Kidney capillary endothelial cell (primary cell): ENCODE data around the gene HRK.

Experiments
- DNase-seq: peaks from one replicate; pipeline ENCODE4 v3.0.0-alpha.2; 2018; ENCODE audit warnings: low spot score

Gene HRK

DNA sequence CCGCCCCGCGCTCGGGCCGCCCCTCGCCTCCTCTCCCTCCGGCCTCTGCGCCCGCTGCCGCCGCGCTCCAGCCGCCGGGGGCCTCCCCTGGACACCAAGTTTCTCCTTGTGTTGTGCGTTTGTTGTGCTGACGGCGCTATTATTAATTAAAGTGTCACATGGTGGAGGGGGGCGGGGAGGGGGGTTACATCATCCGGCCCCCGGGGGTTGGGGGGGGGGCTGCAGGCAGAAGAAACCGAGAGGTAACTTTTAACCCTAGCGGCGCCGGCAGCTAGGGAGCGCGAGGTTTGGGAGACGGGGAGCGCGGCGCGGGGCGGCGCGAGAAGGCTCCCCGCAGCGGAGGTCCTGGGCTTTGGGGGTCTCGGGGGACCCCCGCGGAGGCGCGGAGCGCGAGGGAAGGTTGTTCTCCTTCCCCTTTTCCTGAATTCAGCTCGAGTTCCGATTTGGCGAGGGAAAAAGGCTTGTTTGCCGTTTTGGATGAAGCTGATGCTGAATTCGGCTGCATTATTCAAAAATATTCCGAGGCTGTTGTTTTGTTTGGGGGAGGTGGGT is at the start of gene HRK:
Gene HRK (minus strand): TSS at position 117 of the 552 bp plus-strand sequence. CDS start 134 bp downstream, outside the sequence.
- DNase-seq = no peak

DNA sequence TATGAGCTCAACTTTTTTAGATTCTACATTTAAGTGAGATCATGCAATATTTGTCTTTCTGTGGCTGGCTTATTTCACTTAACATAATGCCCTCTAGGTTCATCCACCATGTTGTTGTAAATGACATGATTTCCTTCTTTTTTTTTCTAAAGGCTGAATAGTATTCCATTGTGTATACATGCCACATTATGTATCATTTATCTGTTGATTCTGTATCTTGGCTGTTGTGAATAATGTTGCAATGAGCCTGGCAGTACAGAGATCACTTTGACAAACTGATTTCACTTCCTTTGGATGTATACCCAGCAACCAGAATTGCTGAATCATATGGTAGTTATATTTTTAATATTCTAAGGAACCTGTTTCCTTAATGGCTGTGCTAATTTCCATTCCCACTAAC is 48.6 kb upstream of the HRK start:
- no peak for DNase-seq

DNA sequence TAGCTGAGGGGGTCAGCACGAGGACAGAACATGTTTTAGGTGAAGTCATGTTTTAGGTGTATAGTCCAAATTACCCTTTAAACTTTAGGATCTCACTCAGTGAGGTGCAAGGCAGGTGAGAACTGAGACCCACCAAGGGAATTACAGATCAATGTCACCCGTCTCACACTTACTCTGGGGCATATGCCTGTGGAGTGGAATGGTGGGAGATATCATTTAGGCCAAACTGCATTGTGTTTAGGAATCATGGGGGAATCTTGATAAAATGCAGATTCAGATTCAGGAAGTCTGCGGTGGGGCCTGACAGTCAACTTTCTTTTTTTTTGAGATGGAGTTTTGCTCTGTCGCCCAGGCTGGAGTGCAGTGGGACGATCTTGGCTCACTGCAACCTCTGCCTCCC is 47.3 kb upstream of the HRK start:
- DNase-seq = no peak

DNA sequence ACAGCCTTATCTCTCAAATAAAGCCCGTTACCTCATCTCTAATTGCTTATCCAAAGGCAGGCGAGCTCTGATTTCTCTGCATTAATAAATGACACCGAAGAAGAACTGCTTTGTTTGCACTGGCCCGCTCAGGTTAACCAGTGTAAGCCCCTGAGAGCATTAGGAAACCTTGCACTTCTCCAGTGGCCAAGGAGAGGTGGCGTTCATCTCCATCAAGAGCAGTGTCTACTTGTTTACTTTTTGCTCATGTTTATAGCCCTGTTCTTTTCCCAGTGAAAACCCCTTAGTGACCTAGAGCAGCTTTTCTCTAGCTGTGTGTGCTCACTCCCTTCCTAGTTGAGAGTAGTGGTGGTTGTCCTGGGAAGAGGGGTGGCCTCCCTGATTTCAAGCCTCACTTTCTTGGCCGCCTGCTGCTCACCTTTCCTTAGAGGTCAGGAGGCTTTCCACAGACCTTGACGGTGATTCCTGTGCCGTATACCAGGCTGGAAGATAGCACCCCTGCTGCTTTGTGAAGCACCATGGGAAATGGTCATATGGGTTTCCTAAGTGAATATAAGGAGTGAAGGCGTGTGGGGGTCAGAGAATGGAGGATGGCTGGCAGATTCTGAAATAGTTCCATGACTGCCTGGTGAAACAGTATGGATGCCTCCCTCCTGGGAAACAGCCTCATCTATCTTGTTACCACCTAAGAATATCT is 46.2 kb upstream of the HRK start:
- no peak for DNase-seq

DNA sequence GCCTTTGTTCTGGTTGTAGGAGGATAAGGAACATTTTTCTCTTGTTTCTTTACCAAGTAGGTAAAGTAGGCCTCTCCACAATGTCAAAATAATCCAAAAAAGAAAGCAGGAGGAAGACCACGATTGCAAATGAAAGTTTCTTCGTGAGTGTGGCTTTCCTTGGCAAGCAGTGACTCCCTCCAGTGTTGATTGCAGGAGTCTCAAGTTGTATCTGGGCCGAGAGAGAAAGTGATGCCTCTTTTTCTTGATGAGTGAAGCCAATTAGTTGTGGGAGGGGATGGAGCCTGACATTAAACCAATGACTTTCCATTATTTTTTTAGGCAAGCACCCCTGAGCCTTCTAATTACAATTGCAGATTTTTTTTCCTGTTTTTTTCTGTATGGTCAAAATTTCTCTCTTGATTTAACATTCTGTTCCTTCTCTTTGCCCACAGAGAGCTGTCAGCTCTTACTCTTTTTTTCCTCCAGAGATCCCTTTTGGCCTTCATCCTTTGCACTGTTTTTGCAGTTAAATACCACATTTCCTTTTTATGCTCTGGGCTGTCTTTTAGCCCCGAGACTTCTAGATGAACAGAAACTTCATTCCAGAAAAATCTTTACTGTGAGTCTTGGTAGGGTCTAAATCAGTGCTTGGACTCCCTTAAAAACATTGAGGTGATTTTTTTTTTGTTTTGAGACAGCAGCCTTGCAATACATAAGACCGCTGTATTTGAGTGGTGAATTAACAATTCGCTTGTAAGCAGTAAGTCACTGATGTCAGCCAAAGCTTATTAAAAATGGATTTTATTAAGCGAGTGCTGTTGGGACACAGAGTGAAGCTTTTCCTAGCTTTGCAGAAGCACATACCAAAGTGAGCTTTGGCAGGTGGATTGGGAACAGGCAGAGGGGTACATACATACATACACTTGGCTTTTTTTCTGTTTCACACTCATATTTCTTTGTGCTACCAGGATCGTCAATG is 45.3 kb upstream of the HRK start:
- DNase-seq = no peak

DNA sequence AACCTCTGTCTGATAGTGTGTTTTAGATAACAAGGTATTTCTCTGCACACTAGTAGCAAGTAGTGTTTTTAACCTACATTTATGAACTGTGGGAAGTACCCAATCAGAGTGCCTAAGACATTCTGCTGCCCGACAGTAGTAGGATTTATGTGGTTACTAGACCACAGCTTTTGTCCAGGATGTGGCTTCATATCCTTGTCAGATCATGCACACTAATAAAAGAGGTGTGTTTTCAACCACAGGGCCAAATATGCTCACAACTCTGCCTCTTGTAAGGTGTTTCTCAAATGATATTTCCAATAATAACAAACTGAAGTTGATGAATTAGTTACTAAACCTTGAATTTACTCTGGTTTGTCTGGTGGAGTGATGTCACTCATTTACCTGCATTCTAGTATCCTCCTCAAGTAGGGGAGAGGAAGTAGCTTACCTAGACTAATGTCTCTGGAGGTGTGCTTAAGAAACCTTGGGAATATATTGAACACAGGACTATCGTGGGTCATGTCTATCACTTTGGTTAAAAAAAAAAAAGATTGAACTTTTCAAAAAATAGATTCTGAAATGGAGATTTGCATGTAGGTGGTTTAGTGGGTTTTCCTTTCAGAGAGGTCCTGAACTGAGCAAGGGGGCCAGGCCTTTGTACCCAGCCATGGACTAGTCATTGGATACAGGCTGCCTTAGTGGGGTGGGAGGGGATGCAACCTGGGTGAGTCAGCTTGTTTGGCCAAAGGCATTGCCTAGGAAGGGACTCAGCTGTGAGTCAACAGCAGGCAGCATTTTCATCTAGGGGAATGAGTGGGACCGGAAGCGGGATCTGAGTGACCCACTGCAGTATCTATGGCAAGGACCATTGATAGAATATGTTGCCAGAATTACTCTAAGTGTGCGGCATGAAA is 43.6 kb upstream of the HRK start:
- DNase-seq = peak; percentile 72

DNA sequence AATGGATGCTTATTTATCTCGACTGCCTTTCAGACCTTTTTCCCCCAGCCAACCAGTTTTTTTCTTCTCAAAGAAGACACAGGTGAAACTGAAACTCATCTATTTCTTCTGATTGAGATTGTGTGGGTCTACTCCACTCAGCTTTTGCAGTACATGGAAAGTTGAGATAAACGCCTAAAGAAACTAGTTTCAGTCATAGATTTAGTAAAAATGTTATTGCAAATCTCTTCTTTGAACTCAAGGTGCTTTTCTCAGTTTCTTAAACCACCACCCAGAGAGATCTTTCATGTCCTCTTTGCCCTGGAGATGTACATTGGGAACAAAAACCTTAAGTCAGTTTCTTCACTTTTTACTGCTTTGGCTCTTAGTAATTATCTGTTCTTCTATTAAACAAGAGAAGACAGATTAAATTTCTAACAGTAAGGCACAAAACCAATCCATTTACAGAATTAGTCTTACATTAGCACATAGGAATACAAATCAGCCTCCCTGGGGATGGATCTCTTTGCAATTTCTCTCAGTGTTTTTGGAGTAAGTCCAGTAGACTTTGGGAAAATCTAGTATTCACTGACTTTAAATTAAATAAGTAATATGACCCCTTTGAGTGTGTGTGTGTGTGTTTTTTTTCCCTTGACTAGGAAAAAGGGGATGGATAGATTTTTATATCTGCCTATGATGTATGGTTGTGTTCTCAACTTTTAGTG is 41.1 kb upstream of the HRK start:
- no peak for DNase-seq

DNA sequence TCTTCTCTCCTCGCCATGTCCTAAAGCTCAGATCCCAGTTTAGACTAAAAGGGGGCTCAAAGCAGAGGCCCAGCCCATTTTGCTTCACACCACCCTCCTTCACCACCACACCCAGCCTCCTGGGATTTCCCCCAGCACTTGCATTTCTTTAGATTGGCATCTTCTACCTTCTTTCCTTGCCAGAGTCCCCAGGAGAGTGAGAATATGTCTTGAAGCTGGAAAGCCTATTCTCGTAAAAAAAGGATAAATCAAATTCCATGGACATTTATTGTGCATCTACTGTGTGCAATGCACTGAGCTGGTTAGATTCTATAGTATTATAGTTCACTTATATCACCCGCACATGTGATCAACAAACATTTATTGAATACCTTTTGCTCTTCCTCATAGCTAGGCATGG is 39.7 kb upstream of the HRK start:
- no peak for DNase-seq

DNA sequence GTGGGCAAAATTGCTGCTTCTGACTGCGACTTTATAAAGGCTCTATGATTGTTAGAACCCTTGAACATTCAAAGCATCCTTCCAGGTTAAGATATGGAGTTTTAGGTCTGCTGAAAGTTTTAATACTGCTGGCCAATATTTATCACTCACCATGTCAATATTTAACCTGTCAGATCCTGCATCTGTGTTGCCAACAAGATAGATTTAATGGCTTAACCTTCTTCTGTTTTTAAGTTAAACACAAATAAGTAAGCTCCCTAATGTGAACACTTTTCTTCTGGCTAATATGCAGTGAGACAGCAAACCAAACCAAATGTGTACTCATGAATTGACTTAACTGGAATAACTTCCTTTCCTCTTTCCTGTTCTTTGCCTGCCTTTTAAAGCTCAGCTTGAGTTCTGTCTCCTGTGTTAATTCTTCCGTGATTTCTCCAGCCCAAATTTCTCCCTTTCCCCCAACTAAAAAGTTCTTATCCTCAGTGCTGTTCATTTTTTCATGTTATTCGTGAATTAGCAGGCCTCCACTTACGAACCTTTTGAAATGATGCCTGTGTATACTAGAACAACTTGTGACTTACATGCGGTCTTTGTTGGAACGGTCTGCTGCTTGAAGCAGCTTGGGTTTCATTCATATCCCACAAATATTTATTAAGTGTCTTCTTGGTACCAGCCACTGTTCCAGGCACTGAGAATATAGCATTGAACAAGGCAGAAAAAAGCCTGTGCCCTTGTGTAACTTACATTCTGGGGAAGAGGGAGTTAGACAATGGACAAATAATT is 38.7 kb upstream of the HRK start:
- DNase-seq = no peak

DNA sequence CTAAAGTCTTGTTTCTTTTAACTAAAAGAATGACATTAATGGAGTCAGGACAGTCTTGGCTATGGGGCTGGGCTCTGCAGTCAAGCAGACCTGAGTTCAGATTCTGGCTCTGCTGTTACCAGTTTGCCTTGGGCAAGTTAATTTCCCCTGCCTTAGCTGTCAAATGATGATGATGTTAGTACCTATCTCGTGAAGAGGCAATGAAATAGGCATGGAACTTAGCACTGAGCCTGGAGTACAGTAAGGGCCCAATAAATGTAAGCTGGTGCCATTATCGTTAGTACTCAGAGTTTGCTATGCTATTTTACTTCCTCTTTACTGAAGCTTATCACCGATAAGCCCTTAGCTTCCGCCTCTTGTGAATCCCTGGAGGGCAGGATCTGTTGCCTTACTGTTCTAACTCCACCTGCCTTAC is 38.0 kb upstream of the HRK start:
- DNase-seq = no peak

DNA sequence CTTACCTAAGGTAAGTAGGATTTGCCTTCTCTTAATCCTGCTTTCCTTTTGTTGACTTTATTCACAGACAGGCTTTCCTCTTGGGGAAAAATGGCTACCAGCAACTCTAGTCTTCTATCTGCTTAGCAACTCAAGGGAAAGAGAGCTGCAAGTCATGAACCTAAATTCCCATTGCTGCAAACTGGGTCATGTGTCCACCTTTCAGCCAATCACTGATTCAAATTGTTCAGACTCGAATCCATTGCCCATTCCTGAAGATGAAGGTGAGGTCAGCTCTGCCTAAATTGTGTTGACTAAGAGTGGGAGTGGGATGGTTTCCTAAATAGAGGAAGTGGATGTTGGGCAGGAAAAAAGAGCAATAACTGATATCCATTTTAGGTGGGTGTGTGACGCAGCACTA is 37.2 kb upstream of the HRK start:
- no peak for DNase-seq

DNA sequence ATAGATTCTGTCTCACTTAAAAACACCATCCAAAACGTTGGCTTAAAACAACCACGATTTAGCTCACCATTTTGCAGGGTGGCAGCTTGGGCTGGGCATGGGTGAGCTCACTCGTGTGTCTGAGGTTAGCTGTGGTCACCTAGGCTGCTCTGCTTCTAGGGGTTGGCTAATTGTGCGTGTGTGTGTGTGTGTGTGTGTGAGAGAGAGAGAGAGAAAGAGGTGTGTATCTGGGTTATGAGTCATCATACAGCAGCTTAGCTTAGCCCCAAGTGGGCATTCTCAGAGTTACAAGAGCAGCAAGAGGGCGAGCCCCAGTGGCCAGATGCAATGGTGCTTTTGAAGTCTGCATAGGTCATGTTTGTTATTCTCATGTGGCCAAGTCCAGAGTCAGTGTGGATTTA is 35.5 kb upstream of the HRK start:
- DNase-seq = no peak

DNA sequence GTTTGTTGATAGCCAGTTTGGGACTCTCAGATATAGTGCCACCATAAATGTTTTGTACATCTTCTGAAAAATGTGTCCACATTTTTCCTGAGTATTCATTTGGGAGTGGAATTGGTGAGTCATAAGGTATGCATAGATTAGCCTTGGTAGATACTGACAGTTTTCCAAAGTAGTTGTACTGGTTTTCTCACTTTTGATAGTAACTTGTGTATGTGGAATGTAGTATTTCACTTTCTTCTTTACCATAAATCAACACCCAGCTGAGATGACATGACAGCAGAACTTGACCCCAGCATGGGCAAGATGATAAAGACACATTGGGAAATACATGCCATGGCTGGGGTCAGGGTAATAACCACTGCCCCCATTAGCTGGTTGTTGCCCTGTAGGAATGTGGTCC is 34.9 kb upstream of the HRK start:
- no peak for DNase-seq

DNA sequence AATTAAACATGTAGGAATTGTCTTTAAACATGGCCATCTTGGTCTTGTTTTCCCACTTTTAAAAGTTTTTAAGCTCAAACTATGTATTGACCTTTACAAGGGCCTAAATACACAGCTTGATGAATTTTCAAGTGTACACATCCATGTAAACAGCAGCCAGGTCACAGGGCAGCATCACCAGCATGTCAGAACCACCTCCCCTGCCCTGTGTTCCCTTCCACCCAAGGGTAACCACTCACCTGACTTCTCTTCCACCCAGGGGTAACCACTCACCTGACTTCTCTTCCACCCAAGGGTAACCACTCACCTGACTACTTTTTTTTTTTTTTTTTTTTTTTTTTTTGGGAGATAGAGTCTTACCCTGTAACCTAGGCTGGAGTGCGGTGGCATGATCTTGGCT is 34.1 kb upstream of the HRK start:
- DNase-seq = no peak

DNA sequence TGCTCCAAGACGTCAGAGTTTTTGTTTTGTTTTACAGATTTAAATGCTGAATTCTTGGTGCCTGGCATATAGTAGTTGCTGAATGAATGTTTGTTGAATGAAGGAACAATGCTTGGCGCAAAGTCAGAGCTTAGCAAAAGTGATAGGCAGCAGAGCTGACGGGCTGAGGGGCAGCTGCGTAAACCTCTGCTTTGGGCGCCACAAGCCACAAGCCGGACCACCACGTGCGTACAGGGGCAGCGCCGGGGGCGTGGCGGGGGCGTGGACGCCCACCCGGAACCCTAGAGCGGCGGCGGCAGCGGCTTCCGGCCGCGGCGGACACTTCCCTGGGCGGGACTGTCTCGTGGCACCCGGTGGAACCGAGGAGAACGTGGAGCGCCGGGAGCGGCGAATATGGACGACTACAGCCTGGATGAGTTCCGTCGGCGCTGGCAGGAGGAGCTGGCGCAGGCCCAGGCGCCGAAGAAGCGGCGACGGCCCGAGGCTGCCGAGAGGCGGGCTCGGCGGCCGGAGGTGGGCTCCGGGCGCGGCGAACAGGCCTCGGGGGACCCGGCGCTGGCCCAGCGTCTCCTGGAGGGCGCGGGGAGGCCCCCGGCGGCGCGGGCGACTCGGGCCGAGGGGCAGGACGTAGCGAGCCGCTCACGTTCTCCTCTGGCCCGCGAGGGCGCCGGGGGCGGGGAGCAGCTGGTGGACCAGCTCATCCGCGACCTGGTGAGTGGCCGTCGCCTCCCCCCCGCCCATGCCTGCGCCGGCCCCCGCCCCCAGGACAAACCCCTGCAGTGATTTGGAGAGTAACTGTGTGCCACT is 29.6 kb upstream of the HRK start, which contains the start of gene FBXW8:
Gene FBXW8 (plus strand): TSS at position 306 of the 807 bp plus-strand sequence. CDS start 88 bp downstream, at position 394.
- DNase-seq = peak; percentile 74

DNA sequence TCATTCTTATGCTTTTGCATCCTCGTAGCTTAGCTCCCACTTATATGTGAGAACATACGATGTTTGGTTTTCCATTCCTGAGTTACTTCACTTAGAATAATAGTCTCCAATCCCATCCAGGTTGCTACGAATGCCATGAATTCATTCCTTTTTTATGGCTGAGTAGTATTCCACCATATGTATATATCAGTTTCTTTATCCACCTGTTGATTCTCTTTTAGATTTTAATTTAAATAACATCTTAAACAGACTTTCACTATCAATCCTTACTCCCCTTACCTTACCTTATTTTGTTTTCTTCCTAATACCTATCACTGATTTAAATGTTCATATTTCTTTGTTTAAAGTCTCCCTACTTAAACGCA is 29.0 kb upstream of the HRK start:
- DNase-seq = no peak

DNA sequence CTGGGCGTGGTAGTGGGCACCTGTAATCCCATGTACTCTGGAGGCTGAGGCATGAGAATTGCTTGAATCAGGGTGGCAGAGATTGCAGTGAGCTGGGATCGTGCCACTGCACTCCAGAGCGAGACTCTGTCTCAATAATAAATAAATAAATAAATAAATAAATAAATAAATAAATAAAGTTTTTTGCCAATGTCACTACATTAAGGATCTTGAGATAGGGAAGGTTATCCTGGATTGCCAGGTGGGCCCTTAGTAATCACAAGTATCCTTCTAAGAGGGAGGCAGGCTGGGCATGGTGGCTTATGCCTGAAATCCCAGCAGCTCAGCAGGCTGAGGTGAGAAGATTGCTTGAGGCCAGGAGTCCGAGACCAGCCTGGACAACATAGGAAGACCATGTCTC is 25.0 kb upstream of the HRK start:
- no peak for DNase-seq

DNA sequence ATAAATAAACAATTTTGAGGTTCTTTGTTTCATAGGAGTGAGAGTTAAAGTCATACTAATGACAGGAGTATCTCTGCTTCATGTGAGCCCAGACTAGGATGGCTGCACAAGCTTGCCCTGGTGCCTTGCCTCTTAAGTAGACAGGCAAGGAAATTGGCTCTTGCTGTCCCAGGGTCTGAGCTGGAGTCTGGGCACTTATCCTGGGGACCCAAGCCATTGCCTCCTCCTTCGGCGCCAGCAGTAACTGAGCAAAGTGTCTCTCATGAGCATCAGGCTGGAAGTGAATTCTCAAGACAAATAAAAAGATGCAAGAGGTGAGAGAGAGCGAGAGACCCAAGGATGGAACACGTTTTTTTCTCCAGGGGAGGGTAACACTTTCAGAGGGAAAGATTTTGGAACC is 22.6 kb upstream of the HRK start:
- DNase-seq = no peak

DNA sequence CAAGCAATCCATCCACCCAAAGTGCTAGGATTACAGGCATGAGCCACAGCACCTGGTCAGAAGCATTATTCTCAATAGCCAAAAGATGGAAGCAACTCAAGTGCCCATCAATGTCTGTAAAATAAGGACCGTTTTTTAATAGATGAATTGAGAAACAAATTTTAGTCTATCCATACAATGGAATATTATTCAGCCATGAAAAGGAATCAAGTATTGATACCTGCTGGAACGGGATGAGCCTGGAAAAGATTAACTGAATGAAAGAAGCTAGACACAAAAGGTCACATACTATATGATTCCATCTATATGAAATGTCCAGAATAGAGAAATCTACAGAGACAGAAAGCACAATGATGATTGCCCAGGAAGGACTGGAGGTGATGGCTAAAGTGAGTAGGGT is 20.4 kb upstream of the HRK start:
- no peak for DNase-seq

DNA sequence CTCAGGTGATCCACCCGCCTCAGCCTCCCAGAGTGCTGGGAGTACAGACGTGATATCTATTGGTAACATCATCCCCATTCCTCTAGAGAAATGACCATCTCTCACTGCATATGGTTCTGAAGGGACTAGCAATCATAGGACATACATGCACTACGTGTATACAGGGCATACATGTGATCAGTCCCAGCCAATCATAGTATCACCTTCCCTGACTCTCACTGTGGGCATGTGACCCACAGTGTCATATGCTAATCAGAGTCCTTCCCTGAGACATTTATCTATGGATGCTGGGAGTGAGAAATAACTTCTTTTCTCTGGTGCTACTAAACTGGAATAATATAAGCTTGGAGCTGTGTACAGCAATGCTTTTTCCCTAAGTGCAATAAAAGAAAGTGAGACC is 17.4 kb upstream of the HRK start:
- no peak for DNase-seq
